Measurements from ENCODE around the gene PDSS2. TPM values are rescaled to one million over a fixed set of nuclear protein-coding genes. Genes with fewer than 3 reads are reported as not detected.

The PDSS2 gene
- total and polyA plus RNA-seq, 3 donors from 2014 or later: 15.1 to 19.4 (median 17.0) TPM

GRCh38 chr6:107495971-107496370 lies 36.6 kb upstream of the PDSS2 start:
- TF ChIP-seq POLR2A (IDR thresholded peaks at IDR 0.05) (no peak), CTCF (IDR thresholded peaks at IDR 0.05) (no peak)
- Histone ChIP-seq H3K36me3 (ENCODE audit: low read depth, missing control alignments) (no peaks in the 10 kb centered on the region), H3K9me3 (no peaks in the 10 kb centered on the region), H3K27me3 (no peaks in the 10 kb centered on the region), H3K4me1 (peaks cover 50% of the 10 kb centered on the region), H3K27ac (peak overlapping the region in 1 of 2 donors; percentile 75), H3K4me3 (no peak overlapping the region)
- 35 to 60% methylated on average over 2 of the region's 2 CpGs for WGBS, 2 donors
- no peak for DNase-seq
- intact Hi-C loops (cut with DNase I; ENCODE audit: low total_unique reads): no loop called here

- TF ChIP-seq POLR2A (IDR thresholded peaks at IDR 0.05): no peak
- no peak for TF ChIP-seq CTCF (IDR thresholded peaks at IDR 0.05)
- no peaks in the 10 kb centered on the region for H3K36me3 ChIP-seq (ENCODE audit: low read depth, missing control alignments)
- DNase-seq: peak; percentile 43
- intact Hi-C loops (cut with DNase I; ENCODE audit: low total_unique reads): no loop called here
- 34 to 38% methylated on average over 7 of the region's 7 CpGs for WGBS, 2 donors
- no peaks in the 10 kb centered on the region for H3K27me3 ChIP-seq
- no peak overlapping the region for H3K4me3 ChIP-seq
- H3K4me1 ChIP-seq: peaks cover 50% of the 10 kb centered on the region
- H3K9me3 ChIP-seq: no peaks in the 10 kb centered on the region
- H3K27ac ChIP-seq: peak overlapping the region; percentile 75 to 83
Measured at GRCh38 chr6:107495196-107495643, 35.9 kb upstream of the PDSS2 start.

- TF ChIP-seq POLR2A (IDR thresholded peaks at IDR 0.05): no peak
- TF ChIP-seq CTCF (IDR thresholded peaks at IDR 0.05): no peak
- peak; percentile 33 for DNase-seq
- Histone ChIP-seq H3K27ac (peak overlapping the region; percentile 72 to 85), H3K27me3 (no peaks in the 10 kb centered on the region), H3K4me1 (peaks cover 50% of the 10 kb centered on the region), H3K9me3 (no peaks in the 10 kb centered on the region), H3K4me3 (peak overlapping the region; percentile 13 to 90), H3K36me3 (ENCODE audit: low read depth, missing control alignments) (no peaks in the 10 kb centered on the region)
- intact Hi-C loops (cut with DNase I; ENCODE audit: low total_unique reads): no loop called here
- 10 to 12% methylated on average over 12 of the region's 12 CpGs for WGBS, 2 donors
Measured at GRCh38 chr6:107493158-107494057, 34.0 kb upstream of the PDSS2 start.

- Histone ChIP-seq H3K36me3 (ENCODE audit: low read depth, missing control alignments) (no peaks in the 10 kb centered on the region), H3K9me3 (no peaks in the 10 kb centered on the region), H3K4me1 (peaks cover 50% of the 10 kb centered on the region), H3K4me3 (peak overlapping the region; percentile 74 to 90), H3K27me3 (no peaks in the 10 kb centered on the region), H3K27ac (peak overlapping the region; percentile 72 to 85)
- intact Hi-C loops (cut with DNase I; ENCODE audit: low total_unique reads): no loop called here
- 15 to 16% methylated on average over 14 of the region's 14 CpGs for WGBS, 2 donors
- DNase-seq: peak; percentile 67
- TF ChIP-seq POLR2A (IDR thresholded peaks at IDR 0.05) (no peak), CTCF (IDR thresholded peaks at IDR 0.05) (no peak)
Measured at GRCh38 chr6:107491760-107492660, 32.6 kb upstream of the PDSS2 start.

All from testis (tissue), 3 donors.